Uterus (tissue), 2 donors: ENCODE measurements around the gene VWDE.

ENCODE experiments used
- CTCF ChIP-seq, 4 experiments: fragments of 200-600 bp in 2 of 4; fragments of 450-650 bp in 2 of 4; sonication (generic) in 2 of 4; IDR thresholded peaks; one replicate each; pipeline ENCODE4 v1.5.1; 2016 to 2019; ENCODE audit warnings: antibody characterized with exemption in 4 of 4, mild to moderate bottlenecking in 2 of 4, moderate library complexity in 1 of 4
- POLR2A ChIP-seq, 2 donors: fragments of 450-650 bp; IDR thresholded peaks; one replicate each; pipeline ENCODE4 v1.6.1; 2016; ENCODE audit warnings: antibody characterized with exemption in 2 of 2, mild to moderate bottlenecking in 1 of 2, moderate library complexity in 1 of 2

GRCh38 chr7:12389089-12389700 lies 14.5 kb downstream of the VWDE start:
- TF ChIP-seq CTCF (IDR thresholded peaks at IDR 0.05) = peak; percentile 18 to 31 (median 26)
- no peak for TF ChIP-seq POLR2A (IDR thresholded peaks at IDR 0.05)
